Mononuclear cell (primary cell): ENCODE results near the gene SHROOM3. TPM values are rescaled to one million over a fixed set of nuclear protein-coding genes. Genes with fewer than 3 reads are reported as not detected.

Experiments
- H3K27me3 ChIP-seq: 2 replicates; pipeline ENCODE4 v1.6.0; 2011; ENCODE audit warnings: low read length, control low read depth; ENCODE audit not compliant: insufficient read depth
- H3K4me1 ChIP-seq: 2 replicates; pipeline ENCODE4 v1.5.1; 2011; ENCODE audit warnings: mild to moderate bottlenecking, low read length, control low read depth; ENCODE audit not compliant: insufficient read depth
- H3K4me3 ChIP-seq: 2 replicates; pipeline ENCODE4 v1.5.1; 2011; ENCODE audit warnings: mild to moderate bottlenecking, low read length, moderate library complexity
- H3K9me3 ChIP-seq: 2 replicates; pipeline ENCODE4 v1.5.1; 2011; ENCODE audit warnings: low read depth, mild to moderate bottlenecking, control low read depth, low read length
- total RNA-seq: library from RNA; depleted of rRNA; stranded (reverse); fragments of >200 nt; gene quantifications from one replicate; pipeline ENCODE4 v1.2.3, GENCODE V29; 2012

SHROOM3 gene
- total RNA-seq, 1 donor: 0.42 TPM

DNA sequence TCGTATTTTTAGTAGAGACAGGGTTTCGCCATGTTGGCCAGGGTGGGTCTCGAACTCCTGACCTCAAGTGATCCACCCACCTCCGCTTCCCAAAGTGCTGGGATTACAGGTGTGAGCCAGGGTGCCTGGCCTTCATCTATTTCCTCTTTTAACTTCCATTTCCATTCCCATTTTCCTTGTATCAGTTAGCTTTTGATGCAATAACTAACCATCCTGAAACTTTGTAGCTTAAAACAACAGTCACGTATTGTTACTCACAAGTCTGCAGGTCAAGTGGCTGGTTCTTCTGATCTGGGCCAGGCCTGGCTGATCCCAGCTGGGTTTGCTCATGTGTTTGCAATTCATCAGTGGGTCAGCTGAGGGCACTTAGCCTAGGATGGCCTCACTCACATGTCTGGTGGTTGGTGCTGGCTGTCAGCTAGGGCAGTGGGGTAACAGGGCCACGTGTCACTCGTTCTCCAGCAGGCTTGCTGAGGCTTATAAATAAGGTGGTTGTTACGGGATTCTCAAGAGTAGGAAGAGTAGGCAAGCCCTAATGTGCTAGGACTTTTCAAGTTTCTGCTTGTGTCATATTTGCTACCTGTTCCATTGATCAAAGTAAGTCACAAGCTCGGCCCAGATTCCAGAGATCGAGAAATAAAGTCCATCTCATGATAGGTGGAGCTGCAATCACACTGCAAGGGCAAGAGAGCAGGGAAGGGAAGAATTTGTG is 374.7 kb downstream of the SHROOM3 start:
- Histone ChIP-seq H3K4me3 (no peak overlapping the region), H3K9me3 (no peaks in the 10 kb centered on the region), H3K4me1 (no peaks in the 10 kb centered on the region), H3K27me3 (no peaks in the 10 kb centered on the region)

DNA sequence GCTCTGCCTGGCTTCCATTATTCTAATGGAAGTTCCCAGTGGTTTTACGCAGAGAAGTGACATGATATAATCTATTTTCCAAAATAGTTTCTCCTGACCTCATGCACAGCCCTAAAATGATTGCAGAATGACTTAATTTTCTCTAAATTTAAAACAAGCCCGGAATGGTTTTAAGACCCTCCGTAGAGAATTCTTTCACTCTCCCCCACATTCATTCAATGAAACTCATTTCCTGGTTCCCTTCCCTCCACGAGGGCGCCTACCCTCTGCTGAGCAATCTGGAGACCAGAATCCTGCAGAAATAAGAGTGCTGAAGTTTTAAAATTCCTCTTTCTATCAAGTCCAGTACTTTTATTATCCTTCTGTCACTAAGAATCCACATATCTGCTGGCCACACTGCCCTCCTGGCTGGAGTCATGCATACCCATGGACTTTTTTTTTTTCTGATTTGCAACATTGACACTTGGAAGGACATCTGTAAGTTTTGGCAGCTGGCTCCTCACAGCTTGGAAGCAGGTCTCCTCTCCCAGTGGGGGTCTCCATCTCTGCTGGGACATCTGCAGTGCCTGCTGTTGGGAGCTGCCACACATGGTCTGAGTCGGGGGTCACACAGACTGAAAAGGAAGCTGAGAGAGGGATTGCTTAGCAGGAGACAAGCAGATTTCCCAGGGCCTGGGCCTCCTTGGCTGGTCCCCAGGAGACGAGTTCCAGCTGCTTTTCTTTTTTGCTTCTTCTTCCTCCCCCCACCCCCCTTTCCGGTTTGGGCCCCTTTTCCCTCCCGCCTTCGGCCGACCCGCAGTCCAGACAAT is 376.8 kb downstream of the SHROOM3 start:
- H3K4me1 ChIP-seq: no peaks in the 10 kb centered on the region
- H3K9me3 ChIP-seq: no peaks in the 10 kb centered on the region
- H3K4me3 ChIP-seq: no peak overlapping the region
- no peaks in the 10 kb centered on the region for H3K27me3 ChIP-seq

GRCh38 chr4:76813070-76813469 is 378.0 kb downstream of the SHROOM3 start:
- H3K4me3 ChIP-seq: no peak overlapping the region
- H3K4me1 ChIP-seq: no peaks in the 10 kb centered on the region
- no peaks in the 10 kb centered on the region for H3K9me3 ChIP-seq
- no peaks in the 10 kb centered on the region for H3K27me3 ChIP-seq

- Histone ChIP-seq H3K4me1 (no peaks in the 10 kb centered on the region), H3K4me3 (no peak overlapping the region), H3K9me3 (no peaks in the 10 kb centered on the region), H3K27me3 (peaks cover 6% of the 10 kb centered on the region)
These were observed 386.6 kb downstream of the SHROOM3 start for GRCh38 chr4:76821641-76822040.

DNA sequence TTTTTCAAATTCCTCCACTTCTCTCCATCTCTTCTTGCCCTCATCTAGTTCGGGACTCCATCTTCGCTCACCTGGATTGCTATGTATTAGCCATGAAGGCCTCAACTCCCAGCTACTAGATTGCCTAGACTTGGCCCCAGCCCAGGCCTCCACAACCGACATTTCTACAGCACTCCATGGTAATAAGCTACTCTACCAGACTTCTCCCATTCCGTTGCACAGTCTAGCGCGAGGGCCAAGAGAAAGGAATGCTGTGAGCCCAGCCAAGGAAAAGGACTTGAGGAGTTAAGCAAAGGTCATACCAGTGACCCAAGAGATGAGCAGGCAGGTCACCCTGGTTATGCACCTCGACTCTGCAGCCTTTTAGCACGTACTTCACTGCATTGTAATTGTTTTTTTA is 387.3 kb downstream of the SHROOM3 start:
- Histone ChIP-seq H3K9me3 (no peaks in the 10 kb centered on the region), H3K4me1 (no peaks in the 10 kb centered on the region), H3K27me3 (peaks cover 6% of the 10 kb centered on the region), H3K4me3 (no peak overlapping the region)

DNA sequence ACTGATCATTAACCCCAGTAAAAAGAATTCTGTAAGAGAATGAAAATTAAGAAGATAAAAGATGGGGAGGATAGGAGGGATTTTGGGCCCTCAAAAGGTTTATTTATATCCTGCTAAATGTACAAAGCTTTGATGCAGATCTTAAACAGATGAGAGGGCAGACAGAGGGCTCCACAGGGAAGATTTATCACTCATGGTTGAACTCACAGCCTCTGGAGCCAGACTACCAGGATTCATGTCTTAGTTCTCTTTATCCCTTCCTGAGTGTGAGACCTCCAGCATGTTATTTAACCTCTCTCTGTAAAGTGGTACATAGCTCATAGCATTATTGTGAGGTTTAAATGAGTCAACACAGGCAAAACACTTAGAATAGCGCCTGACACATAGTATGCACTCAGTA is 388.5 kb downstream of the SHROOM3 start:
- no peak overlapping the region for H3K4me3 ChIP-seq
- H3K9me3 ChIP-seq: no peaks in the 10 kb centered on the region
- no peaks in the 10 kb centered on the region for H3K4me1 ChIP-seq
- H3K27me3 ChIP-seq: peaks cover 6% of the 10 kb centered on the region

DNA sequence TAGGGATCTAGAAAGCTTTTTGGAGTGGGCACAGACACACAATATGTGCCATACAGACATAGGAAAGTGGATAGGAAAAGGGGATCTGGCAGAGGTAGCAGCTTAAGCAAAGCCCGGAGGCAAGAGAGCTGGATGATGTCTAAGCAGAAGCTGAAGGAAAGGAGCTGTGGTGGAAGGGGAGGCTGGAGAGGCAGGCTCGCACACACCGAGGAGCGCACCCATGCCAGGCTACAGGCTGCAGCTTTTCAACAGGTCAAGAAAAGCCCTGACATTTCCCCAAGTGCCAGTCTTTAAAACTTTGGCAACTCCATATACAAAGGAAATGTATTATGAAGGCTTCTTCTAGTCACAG is 395.6 kb downstream of the SHROOM3 start:
- Histone ChIP-seq H3K27me3 (no peaks in the 10 kb centered on the region), H3K4me3 (no peak overlapping the region), H3K4me1 (no peaks in the 10 kb centered on the region), H3K9me3 (no peaks in the 10 kb centered on the region)

DNA sequence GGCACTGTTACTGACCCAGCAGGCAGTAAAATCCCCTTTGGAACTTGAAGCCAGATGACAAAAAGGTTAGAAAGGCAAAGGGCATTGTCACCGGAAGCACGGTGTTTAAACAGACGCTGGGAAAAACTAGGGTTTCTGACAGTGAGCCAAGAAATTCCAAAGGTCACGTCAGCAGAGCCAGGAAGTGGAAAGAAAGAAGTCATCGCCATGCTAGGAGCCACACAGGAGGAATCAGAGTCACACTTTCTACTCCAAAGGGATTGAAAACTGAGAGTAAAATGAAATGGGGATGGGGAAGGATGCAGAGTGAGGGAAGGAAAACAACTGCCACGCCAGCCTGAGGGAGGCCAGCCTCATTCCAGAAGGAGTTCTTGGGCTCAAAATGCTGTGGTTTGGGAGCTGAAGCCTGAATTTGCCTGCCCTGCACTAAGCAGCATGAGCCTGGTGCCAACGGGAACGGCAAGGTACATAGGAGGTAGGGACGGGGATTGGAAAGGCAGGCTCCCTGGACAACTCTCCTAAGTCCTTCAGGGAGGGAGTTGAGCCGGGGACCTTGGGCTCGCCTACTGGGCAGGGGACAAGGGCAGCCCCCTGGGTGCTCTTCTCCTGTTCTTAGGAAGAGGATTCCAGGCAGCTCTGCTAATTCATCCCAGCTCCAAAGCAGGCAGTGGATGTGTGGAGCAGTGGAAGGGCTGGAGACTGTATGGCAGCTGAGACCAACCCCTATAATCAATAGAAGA is 396.1 kb downstream of the SHROOM3 start:
- no peaks in the 10 kb centered on the region for H3K4me1 ChIP-seq

DNA sequence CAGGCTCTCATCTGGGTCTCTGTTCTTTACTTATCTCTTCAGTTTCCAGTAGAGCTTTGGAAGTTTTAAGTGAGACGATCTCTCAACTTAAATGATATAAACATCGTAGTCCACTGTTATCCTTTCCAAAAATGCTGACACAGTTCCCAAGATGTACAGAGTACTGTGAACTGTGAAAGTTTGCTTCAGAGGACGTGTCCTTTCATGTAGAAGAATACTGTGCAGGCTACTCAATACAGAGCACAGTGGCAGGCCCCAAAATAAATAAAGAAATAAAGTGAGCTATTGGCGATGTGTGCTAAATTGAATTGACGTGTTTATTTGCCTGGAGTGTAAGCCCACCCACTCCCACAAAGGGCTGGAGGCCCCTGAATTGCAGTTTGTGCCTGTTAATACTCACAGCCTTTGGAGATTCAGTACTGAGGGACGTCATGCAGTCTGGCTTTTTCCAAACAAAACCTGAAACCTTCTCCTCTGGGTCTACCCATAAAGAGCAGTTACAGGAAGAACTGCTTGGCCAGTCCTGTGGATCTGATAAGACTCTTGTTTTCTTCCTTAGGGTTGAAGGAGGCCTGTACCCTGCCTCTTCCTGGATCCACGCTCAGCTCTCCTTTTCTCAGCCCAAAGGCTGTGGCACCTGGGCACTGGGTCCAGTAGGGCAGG is 396.8 kb downstream of the SHROOM3 start:
- Histone ChIP-seq H3K27me3 (no peaks in the 10 kb centered on the region), H3K4me1 (no peaks in the 10 kb centered on the region), H3K4me3 (no peak overlapping the region), H3K9me3 (no peaks in the 10 kb centered on the region)

More for the DNA sequence above, 396.1 kb downstream of the SHROOM3 start:
- H3K4me3 ChIP-seq: no peak overlapping the region
- no peaks in the 10 kb centered on the region for H3K9me3 ChIP-seq
- no peaks in the 10 kb centered on the region for H3K27me3 ChIP-seq

Other genes with a start within 250 kb of the SHROOM3 start
- 35.3 TPM for gene SCARB2, start 221.4 kb upstream of the SHROOM3 start, total RNA-seq
- gene FAM47E, start 183.5 kb upstream of the SHROOM3 start, total RNA-seq: 0.21 TPM
- gene STBD1, start 128.5 kb upstream of the SHROOM3 start, total RNA-seq: not detected
- not detected for gene CCDC158, start 14.1 kb upstream of the SHROOM3 start, total RNA-seq